Keratinocyte (primary cell): Measurements from ENCODE around the gene GAREM1. TPM values are rescaled to one million over a fixed set of nuclear protein-coding genes. Genes with fewer than 3 reads are reported as not detected.

Experiments used
- DNase-seq: peaks from one replicate; pipeline ENCODE4 v3.0.0-alpha.2; 2011; ENCODE audit warnings: low read depth, missing footprints, low spot score
- FAIRE-seq: peaks from 2 replicates; lab custom pipeline; 2011; peaks lifted over from hg19 to GRCh38; lab: Jason Lieb, UNC
- H2AFZ ChIP-seq: 2 replicates; pipeline ENCODE4 v1.6.0; 2012; ENCODE audit warnings: low read length, control low read depth, inconsistent platforms; ENCODE audit not compliant: control insufficient read depth
- H3K27ac ChIP-seq: 2 replicates; pipeline ENCODE4 v1.5.1; 2011; ENCODE audit warnings: low read length; ENCODE audit not compliant: control insufficient read depth, insufficient read depth
- H3K27me3 ChIP-seq: 3 replicates; pipeline ENCODE4 v1.6.0; 2011; ENCODE audit warnings: low read length; ENCODE audit not compliant: control insufficient read depth, insufficient read depth; ENCODE audit errors: extremely low read depth
- H3K36me3 ChIP-seq, 2 experiments: 2 replicates in 1 of 2; 3 replicates in 1 of 2; pipeline ENCODE4 v1.5.1; 2011; ENCODE audit warnings: low read length in 2 of 2, mild to moderate bottlenecking in 1 of 2; ENCODE audit not compliant: control insufficient read depth in 2 of 2, insufficient read depth in 2 of 2; ENCODE audit errors: extremely low read depth in 1 of 2
- H3K4me1 ChIP-seq: 3 replicates; pipeline ENCODE4 v1.5.1; 2011; ENCODE audit warnings: low read length; ENCODE audit not compliant: control insufficient read depth, insufficient read depth; ENCODE audit errors: extremely low read depth
- H3K4me2 ChIP-seq: 3 replicates; pipeline ENCODE4 v1.6.0; 2011; ENCODE audit warnings: low read depth, low read length; ENCODE audit not compliant: control insufficient read depth, insufficient read depth; ENCODE audit errors: extremely low read depth
- H3K4me3 ChIP-seq, 3 experiments: fragments of 200-600 bp in 1 of 3; sonication (generic) in 1 of 3; 2 replicates in 2 of 3; 3 replicates in 1 of 3; pipeline ENCODE4 v1.5.1; 2011 to 2016; ENCODE audit warnings: low read length in 3 of 3, mild to moderate bottlenecking in 3 of 3, control low read depth in 2 of 3, inconsistent platforms in 1 of 3, low read depth in 1 of 3, mixed read lengths in 1 of 3, mixed run types in 1 of 3, moderate library complexity in 1 of 3; ENCODE audit not compliant: control insufficient read depth in 2 of 3, insufficient read depth in 2 of 3; ENCODE audit errors: extremely low read depth in 1 of 3
- H3K79me2 ChIP-seq: 2 replicates; pipeline ENCODE4 v1.6.0; 2012; ENCODE audit warnings: low read length; ENCODE audit not compliant: control insufficient read depth, insufficient read depth
- H3K9ac ChIP-seq: 3 replicates; pipeline ENCODE4 v1.6.0; 2011; ENCODE audit warnings: low read length; ENCODE audit not compliant: control insufficient read depth, insufficient read depth; ENCODE audit errors: extremely low read depth
- H3K9me1 ChIP-seq: 3 replicates; pipeline ENCODE4 v1.6.0; 2011; ENCODE audit warnings: low read length; ENCODE audit not compliant: control insufficient read depth, insufficient read depth; ENCODE audit errors: extremely low read depth
- H3K9me3 ChIP-seq: 2 replicates; pipeline ENCODE4 v1.5.1; 2012; ENCODE audit warnings: low read depth, low read length; ENCODE audit not compliant: control insufficient read depth
- H4K20me1 ChIP-seq: 3 replicates; pipeline ENCODE4 v1.6.0; 2011; ENCODE audit warnings: low read length; ENCODE audit not compliant: control insufficient read depth, insufficient read depth; ENCODE audit errors: extremely low read depth
- CTCF ChIP-seq, 3 experiments: IDR thresholded peaks in 1 of 3; conservative IDR thresholded peaks in 1 of 3; optimal IDR thresholded peaks in 1 of 3; 2 replicates in 2 of 3; 3 replicates in 1 of 3; pipeline versions ENCODE3 to v1.5.1; 2011; ENCODE audit warnings: low read length in 3 of 3, mild to moderate bottlenecking in 3 of 3, moderate library complexity in 2 of 3, control low read depth in 1 of 3, inconsistent platforms in 1 of 3; ENCODE audit not compliant: insufficient read depth in 2 of 3; ENCODE audit errors: extremely low read depth in 1 of 3
- EZH2 ChIP-seq: IDR thresholded peaks from one replicate; pipeline ENCODE4 v1.6.1; 2012; ENCODE audit warnings: inconsistent platforms, mild to moderate bottlenecking, low read length, moderate library complexity
- dilution Hi-C: fragments of 300-500 bp; cut with MboI; formaldehyde crosslinking; loops from one replicate; pipeline ENCODE4 v1.7.0; 2020; ENCODE audit warnings: low sequenced_read_pairs; ENCODE audit not compliant: extremely low pct_ligation_motif_present
- polyA plus RNA-seq, 5 experiments: library from polyadenylated mRNA; depleted of rRNA in 3 of 5; stranded (reverse) in 3 of 5; stranded (forward) in 1 of 5; unstranded in 1 of 5; fragments of >200 nt; gene quantifications; 1 replicate in 1 of 5; 2 replicates in 3 of 5; 3 replicates in 1 of 5; pipeline versions ENCODE4 v1.2.1 to v1.2.3, GENCODE V29; 2011 to 2012; ENCODE audit warnings: missing spikeins in 2 of 5, low read depth in 1 of 5, low replicate concordance in 1 of 5

The GAREM1 gene
- polyA plus RNA-seq, 1 donor (not counting 4 experiments of a cell fraction or from before 2014, with no cell fraction given), result 3.8 TPM

GRCh38 chr18:32326450-32327308 is 144.0 kb downstream of the GAREM1 start:
- no peaks in the 10 kb centered on the region for H3K9me3 ChIP-seq
- dilution Hi-C loops, result no loop called here
- no peak for TF ChIP-seq EZH2
- no peak for TF ChIP-seq CTCF (optimal IDR thresholded peaks at IDR 0.05 in 1 of 3, IDR thresholded peaks at IDR 0.05 in 1 of 3, conservative IDR thresholded peaks at IDR 0.05 in 1 of 3; ENCODE audit: extremely low read depth in 1 of 3, insufficient read depth in 2 of 3, low read length in 3 of 3)
- H3K9ac ChIP-seq, result no peak overlapping the region
- no peak overlapping the region for H3K4me2 ChIP-seq
- no peaks in the 10 kb centered on the region for H3K27me3 ChIP-seq
- DNase-seq (no peak), FAIRE-seq (no peak)
- no peaks in the 10 kb centered on the region for H3K36me3 ChIP-seq
- no peak overlapping the region for H3K4me3 ChIP-seq
- H3K27ac ChIP-seq, result no peak overlapping the region
- H2AFZ ChIP-seq, result no peak overlapping the region
- no peaks in the 10 kb centered on the region for H3K4me1 ChIP-seq
- H3K9me1 ChIP-seq, result no peaks in the 10 kb centered on the region
- H3K79me2 ChIP-seq, result no peaks in the 10 kb centered on the region
- no peaks in the 10 kb centered on the region for H4K20me1 ChIP-seq

- H3K27ac ChIP-seq, result no peak overlapping the region
- H3K27me3 ChIP-seq, result no peaks in the 10 kb centered on the region
- no peaks in the 10 kb centered on the region for H3K9me1 ChIP-seq
- no peaks in the 10 kb centered on the region for H3K9me3 ChIP-seq
- H4K20me1 ChIP-seq, result no peaks in the 10 kb centered on the region
- H2AFZ ChIP-seq, result no peak overlapping the region
- H3K79me2 ChIP-seq, result no peaks in the 10 kb centered on the region
- no peak overlapping the region for H3K4me2 ChIP-seq
- dilution Hi-C loops, result no loop called here
- H3K9ac ChIP-seq, result no peak overlapping the region
- DNase-seq (no peak), FAIRE-seq (no peak)
- H3K4me3 ChIP-seq, result no peak overlapping the region
- no peaks in the 10 kb centered on the region for H3K4me1 ChIP-seq
- no peaks in the 10 kb centered on the region for H3K36me3 ChIP-seq
- TF ChIP-seq CTCF (optimal IDR thresholded peaks at IDR 0.05 in 1 of 3, IDR thresholded peaks at IDR 0.05 in 1 of 3, conservative IDR thresholded peaks at IDR 0.05 in 1 of 3; ENCODE audit: extremely low read depth in 1 of 3, insufficient read depth in 2 of 3, low read length in 3 of 3) (no peak), EZH2 (no peak)
Observed at GRCh38 chr18:32324181-32324580, 146.5 kb downstream of the GAREM1 start.
